RWPE2 (cell line): ENCODE results near the gene DCLRE1C.
"Not testable (repeated sequence)": the region's sequence is repeated elsewhere in the genome, so short reads cannot be mapped to it uniquely, and the experiment has no call there.

ENCODE experiments used
- ATAC-seq: fragments of 200-7000 bp; cut with Tn5 transposase; 3 replicates; pipeline ENCODE4 v1.9.1; 2021; ENCODE audit warnings: low read depth
- DNase-seq: peaks from one replicate; pipeline ENCODE4 v3.0.0-alpha.2; 2020; ENCODE audit warnings: low spot score
- H3K27ac ChIP-seq: fragments of 450-650 bp; 2 replicates; pipeline ENCODE4 v1.5.1; 2017; ENCODE audit warnings: mild to moderate bottlenecking; ENCODE audit not compliant: poor library complexity, severe bottlenecking
- H3K27me3 ChIP-seq: fragments of 250-450 bp; sonication (Bioruptor Pico); 2 replicates; pipeline ENCODE4 v1.5.1; 2021; ENCODE audit warnings: mild to moderate bottlenecking, moderate library complexity; ENCODE audit not compliant: insufficient read depth, poor library complexity, severe bottlenecking
- H3K36me3 ChIP-seq: fragments of 250-450 bp; sonication (Bioruptor Pico); 2 replicates; pipeline ENCODE4 v1.5.1; 2020; ENCODE audit warnings: low read depth, mild to moderate bottlenecking, moderate library complexity
- H3K4me1 ChIP-seq: fragments of 250-450 bp; sonication (Bioruptor Pico); 2 replicates; pipeline ENCODE4 v1.5.1; 2021; ENCODE audit warnings: mild to moderate bottlenecking, moderate library complexity; ENCODE audit not compliant: insufficient read depth, poor library complexity, severe bottlenecking
- H3K4me3 ChIP-seq: fragments of 250-450 bp; sonication (Bioruptor Pico); 2 replicates; pipeline ENCODE4 v1.5.1; 2021; ENCODE audit warnings: mild to moderate bottlenecking, moderate library complexity; ENCODE audit not compliant: severe bottlenecking
- H3K9me3 ChIP-seq: fragments of 250-450 bp; sonication (Bioruptor Pico); 2 replicates; pipeline ENCODE4 v1.5.1; 2021; ENCODE audit warnings: mild to moderate bottlenecking, moderate library complexity; ENCODE audit not compliant: severe bottlenecking
- CTCF ChIP-seq: fragments of 450-650 bp; IDR thresholded peaks from one replicate; pipeline ENCODE4 v1.5.1; 2017; ENCODE audit warnings: mild to moderate bottlenecking, moderate library complexity; ENCODE audit not compliant: poor library complexity, severe bottlenecking

The DCLRE1C gene

DNA sequence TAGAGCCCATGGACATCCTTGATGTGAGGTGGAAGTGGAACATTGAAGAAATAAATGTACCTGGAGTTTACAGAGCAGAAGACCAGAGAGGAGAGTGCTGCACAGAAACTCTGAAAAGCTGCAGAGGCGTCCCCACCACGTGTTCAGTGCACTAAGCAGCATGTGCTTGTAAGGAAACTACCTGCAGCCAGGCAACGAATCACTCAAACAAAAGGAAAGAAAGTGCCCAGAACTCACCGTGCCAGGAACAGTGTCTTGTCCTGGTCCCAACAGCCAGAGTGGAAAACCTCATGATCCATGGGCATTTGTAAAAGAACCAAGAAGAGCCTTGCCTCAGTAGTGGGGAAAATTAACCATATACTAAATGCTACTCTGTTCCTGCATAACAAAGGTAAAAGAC is 42.9 kb downstream of the DCLRE1C start:
- DNase-seq (no peak), ATAC-seq (no peak)
- peaks cover 96% of the 10 kb centered on the region for H3K36me3 ChIP-seq
- peaks cover 4% of the 10 kb centered on the region for H3K9me3 ChIP-seq
- H3K27ac ChIP-seq: no peak overlapping the region
- no peaks in the 10 kb centered on the region for H3K4me1 ChIP-seq
- no peaks in the 10 kb centered on the region for H3K27me3 ChIP-seq
- no peak overlapping the region for H3K4me3 ChIP-seq
- TF ChIP-seq CTCF: no peak

DNA sequence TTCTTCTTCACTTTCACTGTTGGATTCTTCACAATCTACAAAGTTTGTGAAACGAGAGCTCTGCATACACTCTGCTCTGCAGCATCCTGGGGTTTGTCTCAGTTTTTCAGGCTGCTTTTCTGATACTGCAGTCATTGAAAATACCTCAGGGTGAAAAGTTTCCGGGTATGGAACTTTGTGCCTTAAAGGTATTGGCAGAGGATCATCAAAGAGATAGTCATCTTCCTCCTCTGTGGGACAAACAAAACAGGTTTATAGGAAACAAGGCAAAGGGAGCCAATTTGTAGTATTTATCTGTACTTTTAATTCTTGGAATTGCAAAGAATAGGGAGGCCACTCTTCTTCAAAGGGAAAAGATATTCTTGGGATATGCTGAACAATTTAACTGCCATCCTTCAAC is 44.8 kb downstream of the DCLRE1C start:
- TF ChIP-seq CTCF: no peak
- Histone ChIP-seq H3K36me3 (peaks cover 96% of the 10 kb centered on the region), H3K4me1 (no peaks in the 10 kb centered on the region), H3K27me3 (no peaks in the 10 kb centered on the region), H3K4me3 (no peak overlapping the region), H3K9me3 (peaks cover 4% of the 10 kb centered on the region), H3K27ac (no peak overlapping the region)
- ATAC-seq: no peak
- no peak for DNase-seq

DNA sequence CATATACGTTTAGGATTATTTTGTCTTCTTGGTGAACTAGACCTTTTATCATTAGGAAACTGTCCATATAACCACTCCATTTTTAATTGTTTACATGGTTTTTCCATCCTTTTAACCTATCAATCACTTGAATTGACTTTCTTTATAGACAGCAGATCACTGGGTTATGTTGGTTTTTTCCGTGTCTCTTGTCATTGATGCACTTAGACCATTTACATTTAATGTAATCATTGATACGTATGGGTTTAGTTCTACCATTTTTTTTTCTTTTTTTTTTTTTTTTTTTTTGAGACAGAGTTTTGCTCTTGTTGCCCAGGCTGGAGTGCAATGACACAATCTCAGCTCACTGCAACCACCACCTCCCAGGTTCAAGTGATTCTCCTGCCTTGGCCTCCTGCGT is 46.3 kb downstream of the DCLRE1C start:
- not testable (repeated sequence) for DNase-seq, H3K4me3 ChIP-seq, H3K9me3 ChIP-seq, H3K27me3 ChIP-seq, H3K4me1 ChIP-seq, H3K27ac ChIP-seq, ATAC-seq
- peaks cover 95% of the 10 kb centered on the region for H3K36me3 ChIP-seq

DNA sequence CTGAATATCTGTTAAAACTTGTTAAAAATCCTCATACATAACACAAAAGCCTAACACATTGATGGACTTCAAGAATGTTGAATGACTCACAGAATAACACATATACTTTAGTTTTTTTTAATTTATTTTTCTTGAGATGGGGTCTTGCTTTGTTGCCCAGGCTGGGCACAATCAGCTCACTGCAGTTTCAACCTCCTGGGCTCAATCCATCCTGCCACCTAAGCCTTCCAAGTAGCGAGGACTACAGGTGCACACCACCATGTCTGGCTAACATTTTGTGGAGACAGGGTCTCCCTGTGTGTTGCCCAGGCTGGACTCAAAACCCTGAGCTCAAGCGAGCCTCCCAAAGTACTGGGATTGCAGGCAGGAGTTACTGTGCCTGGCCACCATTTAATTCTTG is 47.1 kb downstream of the DCLRE1C start:
- no peaks in the 10 kb centered on the region for H3K27me3 ChIP-seq
- H3K4me1 ChIP-seq: no peaks in the 10 kb centered on the region
- H3K36me3 ChIP-seq: peaks cover 95% of the 10 kb centered on the region
- H3K27ac ChIP-seq: no peak overlapping the region
- ATAC-seq: no peak
- TF ChIP-seq CTCF: no peak
- no peak for DNase-seq
- no peak overlapping the region for H3K4me3 ChIP-seq
- H3K9me3 ChIP-seq: peaks cover 4% of the 10 kb centered on the region

DNA sequence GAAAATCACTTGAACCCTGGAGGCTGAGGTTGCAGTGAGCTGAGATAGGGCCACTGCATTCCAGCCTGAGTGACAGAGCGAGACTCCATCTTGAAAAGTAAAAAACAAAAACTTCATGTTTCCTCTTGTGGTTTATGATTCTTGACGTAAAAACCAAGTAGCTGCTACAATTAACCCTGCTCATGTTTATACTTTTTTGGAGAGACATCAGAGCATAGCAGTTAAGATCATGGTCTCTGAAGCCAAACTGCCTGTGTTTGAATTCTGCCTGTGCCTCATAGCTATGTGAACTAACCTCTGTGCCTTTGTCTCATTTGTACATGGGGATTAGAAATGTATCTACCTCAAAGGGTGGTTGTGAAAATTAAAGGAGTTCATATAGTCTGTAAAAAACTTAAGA is 48.0 kb downstream of the DCLRE1C start:
- Histone ChIP-seq H3K27me3 (no peaks in the 10 kb centered on the region), H3K4me1 (no peaks in the 10 kb centered on the region), H3K27ac (no peak overlapping the region), H3K36me3 (peaks cover 88% of the 10 kb centered on the region), H3K9me3 (peaks cover 4% of the 10 kb centered on the region), H3K4me3 (no peak overlapping the region)
- DNase-seq (no peak), ATAC-seq (no peak)
- TF ChIP-seq CTCF: no peak

- ATAC-seq (no peak), DNase-seq (no peak)
- Histone ChIP-seq H3K4me3 (no peak overlapping the region), H3K36me3 (peaks cover 88% of the 10 kb centered on the region), H3K27me3 (no peaks in the 10 kb centered on the region), H3K4me1 (no peaks in the 10 kb centered on the region), H3K9me3 (peaks cover 4% of the 10 kb centered on the region), H3K27ac (no peak overlapping the region)
- TF ChIP-seq CTCF: no peak
These were observed 49.0 kb downstream of the DCLRE1C start for GRCh38 chr10:14904864-14905263.
